GM19328 (cell line): Measurements from ENCODE around the gene DCLRE1C.
"Not testable (repeated sequence)": the region's sequence is repeated elsewhere in the genome, so short reads cannot be mapped to it uniquely, and the experiment has no call there.

Experiments
- ATAC-seq: cut with Tn5 transposase; IDR thresholded peaks from one replicate; pipeline ENCODE4 v1.9.1; 2021; ENCODE audit warnings: mild to moderate bottlenecking, moderate library complexity; ENCODE audit not compliant: unreplicated experiment

The DCLRE1C gene

DNA sequence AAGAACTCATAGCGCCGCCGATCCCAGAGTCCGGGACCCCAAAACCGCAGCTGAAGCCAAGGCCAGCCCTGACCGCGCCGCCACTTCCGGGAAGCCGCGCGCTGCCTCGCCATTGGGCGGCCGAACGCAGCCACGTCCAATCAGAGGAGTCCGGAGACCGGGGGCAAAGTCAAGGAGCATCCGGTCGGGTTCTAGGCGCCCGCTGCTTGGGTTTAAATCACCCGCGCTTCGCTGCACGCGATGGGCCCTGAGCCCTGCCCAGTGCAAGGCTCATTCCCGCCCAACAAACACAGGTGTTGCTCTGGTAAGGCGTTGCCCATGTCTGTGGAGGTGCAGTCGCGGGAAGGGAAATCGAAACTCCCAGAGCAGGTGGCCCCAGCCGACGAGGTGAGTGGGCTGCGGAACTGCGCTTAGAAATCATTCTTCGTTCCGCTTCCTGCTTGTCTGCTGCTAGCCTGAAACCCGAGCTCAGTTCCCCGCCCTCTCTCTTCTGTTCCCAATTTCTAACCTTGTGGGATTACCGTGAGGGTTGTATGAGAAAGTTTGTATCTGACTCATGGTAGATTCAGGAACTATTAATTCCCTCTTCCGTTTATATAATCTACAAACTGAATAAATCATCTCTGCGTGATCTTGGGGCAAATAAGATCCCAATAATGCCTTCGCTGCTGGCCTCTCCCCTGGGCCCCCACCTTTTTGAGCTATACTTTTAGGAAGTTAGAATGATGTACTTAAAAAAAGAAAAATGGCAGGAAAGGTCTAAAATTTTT, at the start of gene DCLRE1C:
Gene DCLRE1C, minus strand, starts transcription at position 96 of the 770 bp plus-strand sequence. Its CDS starts 86 bp downstream, at position 10.
- peak; percentile 71 for ATAC-seq

DNA sequence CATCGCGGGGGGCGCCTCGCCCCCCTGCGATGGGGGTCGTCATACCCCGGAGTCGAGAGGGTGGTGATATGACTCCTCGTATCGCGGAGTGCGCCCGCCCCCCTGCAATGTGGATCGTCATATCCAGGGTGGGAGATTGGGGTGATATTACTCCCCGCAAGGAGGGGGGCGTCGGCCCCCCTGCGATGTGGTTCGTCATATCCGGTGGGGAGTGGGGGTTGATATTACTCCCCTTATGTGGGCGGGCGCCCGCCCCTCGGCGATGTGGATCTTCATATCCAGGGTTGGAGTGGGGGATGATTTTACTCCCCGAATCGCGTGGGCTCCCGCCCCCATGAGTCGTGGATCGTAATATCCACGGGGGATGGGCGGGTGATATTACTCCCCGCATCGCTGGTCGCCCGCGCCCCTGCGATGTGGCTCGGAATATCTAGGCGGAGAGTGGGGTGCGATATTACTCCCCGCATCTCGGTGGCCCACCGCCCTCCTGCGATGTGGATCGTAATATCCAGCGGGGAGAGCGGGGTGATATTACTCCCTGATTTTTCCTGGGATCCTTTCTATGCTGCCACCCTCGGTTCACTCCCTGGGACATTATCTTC, 42.2 kb upstream of the DCLRE1C start:
- no peak for ATAC-seq

DNA sequence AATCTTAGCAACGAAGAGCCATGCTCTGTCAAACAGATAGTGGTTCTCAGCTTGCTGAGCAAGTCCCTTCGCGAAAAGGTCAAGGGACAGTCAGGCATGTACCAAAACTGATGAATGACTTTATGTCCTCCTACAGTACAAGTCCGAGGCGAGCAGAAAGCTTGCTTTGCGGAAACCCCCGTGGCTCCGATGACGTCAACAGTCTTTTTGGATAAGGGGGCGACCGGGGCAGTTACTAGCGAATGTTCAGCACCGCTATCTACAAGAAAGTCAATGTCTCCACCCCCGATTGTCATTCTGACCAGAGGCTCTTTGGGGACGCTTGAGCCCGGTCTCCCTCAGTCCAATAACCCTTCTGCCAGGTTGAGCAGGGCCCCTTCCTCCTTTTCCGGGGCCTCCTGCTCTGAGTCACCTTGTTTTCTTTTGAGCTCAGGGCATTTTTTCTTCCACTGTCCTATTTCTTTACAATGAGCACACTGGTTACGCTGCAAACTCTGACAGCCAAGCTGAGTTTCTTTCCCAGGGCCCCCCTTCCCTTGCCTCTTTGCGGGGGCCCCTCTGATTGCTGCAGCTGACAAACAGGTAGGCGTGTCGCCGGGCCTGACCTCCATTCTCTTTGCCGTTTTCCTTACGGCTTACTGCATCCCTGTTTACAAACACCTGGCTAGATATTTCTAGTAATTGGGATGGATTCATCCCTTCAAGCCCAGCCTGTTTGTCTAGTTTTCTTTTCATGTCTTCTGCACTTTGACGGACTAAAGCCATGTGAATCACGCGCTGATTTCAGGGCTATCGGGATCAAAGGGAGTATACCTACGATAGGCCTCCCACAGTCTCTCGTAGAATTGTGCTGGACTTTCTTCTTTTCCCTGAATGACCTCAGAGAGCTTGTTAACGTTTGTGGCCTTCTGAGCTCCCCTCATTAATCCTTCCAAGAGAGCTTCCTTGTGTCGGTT, 39.9 kb upstream of the DCLRE1C start:
- not testable (repeated sequence) for ATAC-seq

DNA sequence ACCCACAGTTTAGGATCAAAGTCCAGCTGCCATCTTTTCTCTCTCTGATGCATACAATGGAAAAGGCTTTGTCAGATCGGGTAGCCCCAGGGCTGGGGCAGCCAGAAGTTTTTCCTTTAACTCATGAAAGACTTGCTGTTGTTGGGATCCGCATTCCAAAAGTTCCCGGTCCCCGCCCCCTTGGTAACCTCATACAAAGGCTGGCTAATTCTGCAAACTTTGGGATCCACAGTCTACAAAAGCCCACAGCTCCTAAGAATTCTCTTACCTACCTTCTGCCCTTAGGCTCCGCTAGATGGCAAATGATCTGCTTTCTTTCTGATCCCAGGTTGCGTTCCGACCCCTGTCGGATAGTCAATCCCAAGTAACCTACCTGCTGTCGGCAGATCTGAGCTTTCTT, 38.4 kb upstream of the DCLRE1C start:
- not testable (repeated sequence) for ATAC-seq

DNA sequence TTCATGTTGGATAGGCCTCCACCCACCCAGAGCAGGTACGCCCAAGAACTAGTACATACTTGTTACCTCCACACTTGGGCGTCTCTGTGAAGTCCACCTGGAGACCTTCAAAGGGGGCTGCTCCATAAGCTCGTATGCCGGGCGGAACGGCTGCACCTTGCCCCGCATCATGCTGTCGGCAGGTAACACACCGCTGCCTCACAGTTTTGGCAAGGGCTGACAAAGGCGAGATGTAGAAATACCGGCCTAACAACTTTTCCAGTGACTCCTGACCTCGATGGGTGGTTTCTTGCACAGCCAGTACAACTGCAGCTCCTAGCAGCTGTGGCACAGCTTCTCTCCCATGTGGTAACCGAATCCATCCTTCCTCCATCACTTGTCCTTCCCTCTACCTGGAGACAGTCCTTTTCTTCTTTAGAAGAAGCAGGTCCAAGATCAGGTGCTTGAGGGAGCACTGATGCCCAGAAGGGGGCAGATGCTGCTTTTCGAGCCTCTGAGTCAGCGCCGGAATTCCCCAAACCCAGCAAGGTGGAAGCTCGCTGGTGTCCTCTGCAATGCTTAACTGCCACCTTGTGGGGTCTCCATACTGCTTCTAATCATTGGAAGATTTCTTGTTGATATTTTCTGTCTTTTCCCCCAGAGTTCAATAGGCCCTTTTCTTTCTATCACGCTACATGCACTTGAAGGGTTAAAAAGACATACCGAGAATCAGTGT, 37.3 kb upstream of the DCLRE1C start:
- not testable (repeated sequence) for ATAC-seq

DNA sequence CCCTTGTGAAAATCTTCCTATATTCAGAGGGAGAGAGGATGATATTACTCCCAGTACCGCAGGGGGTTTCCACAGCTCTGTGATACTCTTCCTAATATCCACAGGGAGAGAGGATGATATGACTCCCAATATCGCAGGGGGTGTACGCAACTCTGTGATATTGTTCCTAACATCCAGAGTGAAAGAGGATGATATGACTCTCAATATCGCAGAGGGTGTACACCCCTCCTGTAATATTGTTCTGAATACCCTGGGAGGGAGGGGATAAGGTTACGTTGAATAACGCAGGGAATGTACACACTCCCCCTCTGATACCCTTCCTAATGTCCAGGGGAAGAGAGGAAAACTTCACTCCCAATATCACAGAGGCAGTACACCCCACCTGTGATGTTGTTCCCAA, 35.7 kb upstream of the DCLRE1C start:
- not testable (repeated sequence) for ATAC-seq

DNA sequence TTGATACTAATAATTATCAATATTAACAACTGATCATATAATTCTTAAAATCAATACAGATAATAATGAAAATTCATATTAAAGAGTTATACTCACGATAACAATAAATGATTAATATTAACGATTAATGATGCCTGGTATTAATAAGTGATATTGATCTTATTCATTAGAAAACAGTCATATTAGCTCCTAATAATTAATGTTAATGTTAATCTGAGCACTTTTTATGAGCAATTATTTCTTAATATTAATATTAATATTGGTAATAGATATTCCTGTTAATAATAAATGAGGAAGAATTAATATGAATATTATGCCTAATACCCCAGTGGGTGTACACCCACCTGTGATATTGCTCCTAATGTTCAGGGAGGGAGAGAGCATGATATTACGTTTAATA, 28.8 kb upstream of the DCLRE1C start:
- ATAC-seq, result no peak

DNA sequence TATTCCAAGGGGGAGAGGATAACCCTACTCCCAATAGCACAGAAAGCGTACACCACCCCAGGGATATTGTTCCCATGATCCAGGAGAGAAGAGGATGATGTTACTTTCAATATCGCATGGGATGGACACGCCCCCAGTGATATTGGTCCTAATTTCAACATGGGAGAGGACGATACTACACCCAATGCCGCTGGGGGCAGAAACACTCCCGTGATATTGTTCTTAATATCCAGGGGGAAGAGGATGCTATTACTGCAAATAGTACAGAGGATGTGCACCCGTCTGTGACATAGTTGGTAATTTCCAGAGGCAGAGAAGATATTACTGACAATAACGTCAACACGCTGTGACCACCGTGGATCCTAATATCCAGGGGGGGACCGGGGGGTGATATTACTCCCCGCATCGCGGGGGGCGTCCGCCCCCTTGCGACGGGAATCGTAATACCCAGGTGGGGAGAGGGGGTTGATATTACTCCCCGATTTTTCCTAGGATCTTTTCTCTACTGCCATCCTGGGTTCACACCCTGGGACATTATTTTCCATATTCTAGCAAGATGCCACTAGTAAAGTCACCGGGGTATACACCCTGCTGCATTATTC, 21.9 kb upstream of the DCLRE1C start:
- no peak for ATAC-seq

DNA sequence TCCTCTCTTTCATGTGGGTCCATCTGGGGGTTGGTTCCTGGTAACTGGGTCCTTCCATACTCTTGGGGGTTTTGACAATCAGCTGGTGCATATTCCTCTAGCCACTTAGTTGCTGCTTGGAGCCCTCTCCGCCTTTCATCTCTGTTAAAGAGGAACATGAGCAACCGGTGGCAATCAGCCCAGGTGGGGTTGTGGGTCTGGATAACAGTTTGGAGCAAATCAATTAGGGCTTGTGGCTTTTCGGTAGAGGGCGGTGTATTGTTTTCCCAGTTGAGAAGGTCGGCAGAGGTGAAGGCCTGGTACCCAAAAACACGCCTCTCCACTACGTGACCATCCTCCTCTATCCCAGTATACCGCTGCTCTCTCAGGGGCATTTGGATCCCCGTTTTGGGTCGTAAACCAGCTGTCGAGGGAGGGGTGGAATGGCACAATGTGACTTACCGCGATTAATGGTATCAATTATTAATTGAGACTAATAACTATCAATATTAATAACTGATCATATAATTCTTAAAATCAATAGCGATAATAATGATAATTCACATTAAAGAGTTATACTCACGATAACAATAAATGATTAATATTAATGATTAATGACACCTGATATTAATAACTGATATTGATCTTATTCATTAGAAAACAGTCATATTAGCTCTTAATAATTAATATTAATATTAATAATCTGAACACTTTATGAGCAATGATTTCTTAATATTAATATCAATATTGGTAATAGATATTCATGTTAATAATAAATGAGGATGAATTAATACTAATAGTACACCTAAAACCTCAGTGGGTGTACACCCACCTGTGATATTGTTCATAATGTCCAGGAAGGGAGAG, 20.5 kb upstream of the DCLRE1C start:
- ATAC-seq, result not testable (repeated sequence)

DNA sequence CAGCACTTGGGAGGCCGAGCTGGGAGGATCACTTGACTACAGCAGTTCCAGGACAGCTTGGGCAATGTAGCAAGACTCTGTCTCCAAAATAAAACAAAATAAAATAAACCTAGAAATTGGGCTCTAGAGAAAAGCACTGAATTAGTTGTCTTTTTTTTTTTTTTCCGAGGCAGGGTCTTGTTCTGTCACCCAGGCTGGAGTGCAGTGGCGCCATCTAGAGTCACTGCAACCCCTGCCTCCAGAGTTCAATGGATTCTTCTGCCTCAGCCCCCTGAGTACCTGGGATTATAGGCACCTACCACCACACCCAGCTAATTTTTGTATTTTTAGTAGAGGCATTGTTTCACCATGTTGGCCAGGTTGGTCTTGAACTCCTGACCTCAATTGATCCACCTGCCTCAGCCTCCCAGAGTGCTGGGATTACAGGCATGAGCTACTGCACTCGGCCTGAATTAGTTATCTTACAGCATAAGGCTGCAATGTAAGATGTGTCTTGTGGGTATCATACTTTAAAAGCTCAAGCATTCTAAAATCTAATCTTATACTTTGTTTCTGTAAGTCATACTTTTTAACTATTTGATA, 18.1 kb upstream of the DCLRE1C start:
- ATAC-seq, result no peak

DNA sequence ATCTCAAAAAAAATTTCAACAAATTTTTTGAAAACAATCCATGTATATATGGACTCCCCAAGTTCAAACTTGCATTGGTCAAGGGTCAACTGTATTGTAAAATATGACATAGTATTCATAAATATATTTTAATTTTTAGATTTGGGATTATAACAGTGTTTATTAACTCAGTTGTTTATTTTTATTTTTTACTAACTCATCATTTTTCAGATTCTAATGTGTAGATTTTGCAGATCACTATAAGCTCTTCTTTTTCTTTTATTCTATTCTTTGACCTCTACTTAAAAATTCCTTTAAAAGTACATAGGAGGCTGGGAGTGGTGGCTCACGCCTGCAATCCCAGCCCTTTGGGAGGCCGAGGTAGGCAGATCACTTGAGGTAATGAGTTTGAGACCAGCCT, 14.0 kb upstream of the DCLRE1C start:
- no peak for ATAC-seq

DNA sequence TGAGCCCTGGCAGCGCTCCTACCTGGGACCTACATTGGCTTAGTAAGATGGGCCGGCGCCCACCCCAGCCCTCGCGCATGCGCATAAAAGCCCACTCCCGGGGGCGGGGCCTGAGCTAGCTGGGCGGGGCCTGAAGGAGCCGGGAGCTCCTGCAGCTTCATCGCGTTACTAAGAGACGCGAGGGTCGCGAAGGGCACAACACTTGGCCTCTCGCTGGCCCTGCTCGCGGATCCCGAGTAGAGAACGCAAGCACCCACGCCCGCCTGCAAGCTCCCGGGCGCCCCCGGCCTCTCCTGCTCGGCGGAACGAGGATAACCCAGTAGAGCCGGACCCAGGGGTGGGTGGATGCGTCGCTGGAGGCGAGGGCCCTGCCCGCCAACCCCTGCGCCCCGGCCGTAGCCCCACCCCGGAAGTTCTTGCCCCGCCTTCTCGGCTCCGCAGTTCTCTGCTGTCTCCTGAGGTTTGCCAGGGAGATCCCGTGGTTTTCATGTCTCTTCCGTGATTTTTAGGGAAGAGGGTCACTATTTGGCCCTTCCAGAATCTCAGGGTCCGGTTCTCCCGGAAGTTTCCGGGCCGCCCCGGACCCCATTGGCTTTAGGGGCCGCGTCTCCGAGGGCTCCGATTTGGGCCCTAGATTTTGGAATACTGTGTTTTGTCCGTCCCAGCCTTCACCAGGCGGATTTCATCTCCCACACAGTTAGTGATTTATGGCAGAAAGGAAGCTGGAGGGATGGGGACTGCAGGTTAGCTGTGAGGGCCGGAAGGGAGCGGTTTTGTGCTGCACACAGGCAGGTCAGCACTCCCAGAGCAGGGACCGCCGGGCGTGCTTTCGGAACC, 5.5 kb upstream of the DCLRE1C start, which contains the start of gene MEIG1:
Gene MEIG1, plus strand, starts transcription at position 168 of the 837 bp plus-strand sequence. CDS start 7,081 bp downstream, outside the sequence.
- ATAC-seq, result peak; percentile 78

DNA sequence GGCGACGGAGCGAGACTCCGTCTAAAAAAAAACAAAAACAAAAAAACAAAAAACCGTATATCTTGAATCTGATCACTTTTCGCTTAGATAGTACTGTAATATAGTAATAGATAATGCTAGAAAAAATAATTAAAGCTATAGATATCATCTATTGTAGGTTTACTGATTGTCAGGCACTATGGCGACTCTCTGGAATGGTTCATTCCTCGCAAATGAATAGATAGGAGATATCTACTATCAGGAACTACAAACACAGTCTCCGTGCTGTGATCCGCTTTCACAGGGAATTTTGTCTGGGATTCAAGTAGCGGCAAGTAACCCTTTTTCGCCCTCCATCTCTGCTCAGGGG, 5.0 kb upstream of the DCLRE1C start:
- ATAC-seq, result no peak

DNA sequence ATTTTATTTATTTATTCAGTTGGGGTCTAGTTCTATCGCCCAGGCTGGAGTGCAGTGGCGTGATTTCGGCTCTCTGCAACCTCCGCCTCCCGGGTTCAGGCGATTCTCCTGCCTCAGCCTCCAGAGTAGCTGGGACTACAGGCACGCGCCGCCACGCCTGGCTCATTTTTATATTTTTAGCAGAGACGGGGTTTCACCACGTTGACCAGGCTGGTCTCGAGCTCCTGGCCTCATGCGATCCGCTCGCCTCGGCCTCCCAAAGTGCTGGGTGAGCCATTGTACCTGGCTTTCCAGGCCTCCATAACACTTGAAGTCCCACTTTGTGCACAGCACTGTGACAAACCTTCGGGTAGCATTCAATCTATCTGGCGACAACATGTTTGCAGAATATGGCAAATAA, 1.0 kb upstream of the DCLRE1C start:
- ATAC-seq, result no peak

DNA sequence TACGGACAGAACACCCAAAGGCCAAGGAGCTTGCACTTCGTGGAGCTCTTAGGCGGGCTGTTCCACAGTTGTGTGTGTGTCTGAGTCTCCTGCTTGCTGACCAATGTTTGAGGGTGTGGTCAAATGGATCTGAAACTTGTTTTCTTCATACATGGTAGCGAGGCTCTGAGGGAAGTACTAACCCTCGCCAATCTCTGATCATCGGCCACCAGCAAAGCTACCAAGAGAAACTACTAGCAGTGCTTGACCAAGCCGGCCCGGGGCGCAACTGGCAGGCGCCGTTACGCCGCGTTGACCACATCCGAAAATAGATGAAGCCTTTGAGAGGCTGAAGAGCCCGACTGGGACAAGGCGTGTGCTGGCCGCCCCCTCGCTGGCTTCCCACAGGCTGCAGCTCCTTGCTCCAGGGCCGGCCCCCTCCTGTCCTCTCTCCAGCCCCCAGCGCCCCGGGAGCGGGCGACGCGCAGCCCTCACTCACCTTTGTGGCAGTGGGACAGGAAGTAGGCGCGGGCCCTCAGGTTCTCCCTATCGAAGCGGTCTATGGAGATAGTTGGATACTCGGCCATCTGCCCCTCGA, 384 bp downstream of the DCLRE1C start:
- ATAC-seq, result peak; percentile 14

DNA sequence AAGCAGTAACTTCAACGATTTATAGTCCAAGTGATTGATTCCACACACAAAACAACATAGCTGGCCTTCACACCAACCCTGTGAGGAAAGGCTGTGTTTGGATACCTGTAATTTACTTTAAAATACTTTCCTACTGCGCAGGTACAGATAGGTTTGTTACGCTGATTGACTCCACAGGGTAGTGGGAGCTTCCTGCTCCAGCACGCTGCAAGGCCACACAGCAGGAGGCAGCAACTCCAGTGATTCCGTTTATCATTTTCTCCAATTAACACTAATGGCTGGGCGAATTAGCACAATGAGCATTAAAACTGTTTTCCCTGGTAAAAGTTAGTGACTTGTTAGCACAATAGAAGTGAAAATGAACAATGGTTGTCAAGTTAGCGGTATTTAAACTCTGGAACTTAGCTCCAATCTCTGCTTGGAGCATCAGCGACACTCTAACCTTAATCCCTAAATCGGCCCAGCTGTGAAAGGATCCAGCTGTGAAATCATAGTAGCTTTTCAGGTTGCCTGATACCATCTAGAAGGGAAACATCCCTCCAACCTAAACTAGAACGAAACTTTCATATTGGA, 959 bp downstream of the DCLRE1C start:
- ATAC-seq, result no peak

DNA sequence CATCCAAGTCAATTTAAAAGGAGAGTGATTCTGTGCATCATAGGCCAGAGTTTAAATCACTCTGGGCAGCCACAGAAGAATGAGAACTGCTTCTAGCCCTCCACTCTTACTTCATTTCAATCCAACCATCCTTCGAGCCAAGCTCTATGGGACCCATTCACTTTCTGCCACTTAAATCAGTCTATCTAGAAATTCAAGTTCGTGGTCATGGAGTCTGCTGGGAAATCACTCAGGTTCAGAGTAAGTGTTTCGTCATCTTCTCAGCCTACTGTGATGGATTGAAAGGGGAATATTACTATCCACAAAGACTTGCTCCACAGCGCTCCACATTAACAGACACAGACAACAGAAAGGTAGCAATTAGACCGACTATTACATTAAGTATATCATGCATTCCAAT, 4.6 kb downstream of the DCLRE1C start:
- ATAC-seq, result no peak
